Activated T-helper 1 cell treated with anti-CD3 and anti-CD28 coated beads, Interleukin-12 subunit alpha, Interleukin-12 subunit beta, Interleukin-2, Interleukin-4 antibody, amounts not matched to agents 30 ng/mL and 10 ng/mL and 1 ng/mL, durations not matched to agents 14 hours and 24 hours and 36 hours (primary cell): ENCODE data around the gene GABRB1. TPM values are rescaled to one million over a fixed set of nuclear protein-coding genes. Genes with fewer than 3 reads are reported as not detected.

Experiments
- DNase-seq: peaks from one replicate; pipeline ENCODE4 v3.0.0; 2021; ENCODE audit warnings: low spot score
- H3K27ac Mint-ChIP-seq: one replicate; pipeline ENCODE4 v1.8.0; 2021; ENCODE audit warnings: mild to moderate bottlenecking, mixed read lengths
- H3K27me3 Mint-ChIP-seq: one replicate; pipeline ENCODE4 v1.8.0; 2022; ENCODE audit warnings: mild to moderate bottlenecking, moderate library complexity, mixed read lengths; ENCODE audit not compliant: insufficient read depth
- H3K36me3 Mint-ChIP-seq: one replicate; pipeline ENCODE4 v1.8.0; 2021; ENCODE audit warnings: low read depth, mixed read lengths
- H3K4me1 Mint-ChIP-seq: one replicate; pipeline ENCODE4 v1.8.0; 2021; ENCODE audit warnings: low read depth, mixed read lengths
- H3K4me3 Mint-ChIP-seq: one replicate; pipeline ENCODE4 v1.8.0; 2021; ENCODE audit warnings: mild to moderate bottlenecking, moderate library complexity, mixed read lengths
- H3K9me3 Mint-ChIP-seq: one replicate; pipeline ENCODE4 v1.8.0; 2021; ENCODE audit warnings: mixed read lengths
- intact Hi-C: fragments of 100-400 bp; cut with micrococcal nuclease; formaldehyde crosslinking; loops from one replicate; pipeline ENCODE4 v1.15.1; 2024
- total RNA-seq: library from RNA; stranded (reverse); gene quantifications from 2 replicates; pipeline ENCODE4 v1.2.3, GENCODE V29; 2022

GABRB1 gene
- total RNA-seq, 1 donor from 2014 or later = not detected

- Mint-ChIP-seq H3K9me3 (no peaks in the 10 kb centered on the region), H3K27ac (no peak overlapping the region), H3K27me3 (no peaks in the 10 kb centered on the region), H3K36me3 (no peaks in the 10 kb centered on the region), H3K4me3 (no peak overlapping the region), H3K4me1 (no peaks in the 10 kb centered on the region)
- DNase-seq = no peak
- intact Hi-C loops = no loop called here
Measured at GRCh38 chr4:47057991-47058390, 26.6 kb downstream of the GABRB1 start.

GRCh38 chr4:47060561-47060960 lies 29.2 kb downstream of the GABRB1 start:
- Mint-ChIP-seq H3K36me3 (no peaks in the 10 kb centered on the region), H3K4me1 (no peaks in the 10 kb centered on the region), H3K27ac (no peak overlapping the region), H3K9me3 (no peaks in the 10 kb centered on the region), H3K4me3 (no peak overlapping the region), H3K27me3 (no peaks in the 10 kb centered on the region)
- no peak for DNase-seq
- intact Hi-C loops = no loop called here

DNA sequence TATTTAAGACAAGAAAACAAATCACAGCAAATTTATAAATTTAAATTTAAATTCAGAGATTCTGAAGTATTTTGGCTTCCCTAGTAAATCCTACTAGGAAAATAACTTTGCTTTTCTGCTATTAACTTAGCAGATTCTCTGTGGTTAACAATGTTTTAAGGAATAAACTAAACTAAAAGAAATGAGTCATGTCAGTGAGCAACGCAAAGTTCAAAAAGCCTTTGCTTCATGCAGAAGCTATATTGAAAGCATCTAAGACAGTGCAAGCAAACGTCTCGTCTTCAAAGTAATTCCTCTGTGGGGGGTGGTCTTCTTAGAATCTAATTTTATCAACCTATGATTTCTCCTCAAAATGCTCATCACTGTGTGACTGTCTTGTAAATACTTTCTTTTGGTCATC lies 30.1 kb downstream of the GABRB1 start:
- Mint-ChIP-seq H3K9me3 (no peaks in the 10 kb centered on the region), H3K27ac (no peak overlapping the region), H3K4me3 (no peak overlapping the region), H3K36me3 (no peaks in the 10 kb centered on the region), H3K4me1 (no peaks in the 10 kb centered on the region), H3K27me3 (no peaks in the 10 kb centered on the region)
- intact Hi-C loops = no loop called here
- DNase-seq = no peak

DNA sequence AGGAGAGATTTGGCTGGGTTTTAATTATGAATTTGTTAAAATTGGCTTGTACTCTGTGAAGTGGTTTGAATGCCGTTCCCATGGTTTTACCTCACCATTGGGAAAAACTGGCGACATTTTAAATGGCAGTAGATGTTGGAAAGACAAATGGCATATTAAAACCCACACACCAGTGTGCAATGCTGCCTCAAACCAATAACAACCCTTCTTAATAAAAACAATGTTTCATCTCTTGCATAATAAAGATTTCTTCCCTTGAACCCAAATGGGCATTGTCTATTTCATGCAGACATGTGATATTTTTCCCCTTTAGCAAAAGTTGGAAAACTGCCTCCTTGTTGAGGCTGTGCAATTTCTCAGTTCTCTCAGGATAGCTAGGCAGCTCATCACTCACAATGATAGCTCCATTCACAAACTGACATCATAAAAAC lies 33.7 kb downstream of the GABRB1 start:
- intact Hi-C loops = no loop called here
- H3K27me3 Mint-ChIP-seq = no peaks in the 10 kb centered on the region
- no peak overlapping the region for H3K27ac Mint-ChIP-seq
- no peaks in the 10 kb centered on the region for H3K4me1 Mint-ChIP-seq
- no peak for DNase-seq
- no peaks in the 10 kb centered on the region for H3K36me3 Mint-ChIP-seq
- H3K9me3 Mint-ChIP-seq = no peaks in the 10 kb centered on the region
- H3K4me3 Mint-ChIP-seq = no peak overlapping the region

DNA sequence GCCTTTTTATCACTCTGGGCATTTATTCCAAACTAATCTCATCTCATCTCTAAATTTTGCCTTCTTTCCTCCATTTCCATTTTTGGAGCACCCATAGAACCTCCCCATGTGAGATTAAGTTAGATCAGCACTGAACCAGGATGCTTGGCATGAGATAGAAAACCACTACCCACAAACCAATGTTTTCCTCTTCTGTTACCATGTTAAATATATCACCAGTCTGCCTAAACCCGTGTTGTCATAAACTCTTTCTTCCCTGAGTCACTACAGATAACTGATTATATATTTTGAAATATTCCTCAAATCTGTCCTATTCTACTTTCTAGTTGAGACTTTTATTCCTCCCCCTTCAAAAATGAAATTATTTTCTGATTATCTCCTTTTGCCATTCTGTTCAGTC lies 37.6 kb downstream of the GABRB1 start:
- no peak for DNase-seq
- Mint-ChIP-seq H3K9me3 (no peaks in the 10 kb centered on the region), H3K36me3 (no peaks in the 10 kb centered on the region), H3K27ac (no peak overlapping the region), H3K27me3 (no peaks in the 10 kb centered on the region), H3K4me1 (no peaks in the 10 kb centered on the region), H3K4me3 (no peak overlapping the region)
- intact Hi-C loops = no loop called here

- no peaks in the 10 kb centered on the region for H3K27me3 Mint-ChIP-seq
- DNase-seq = no peak
- intact Hi-C loops = no loop called here
- no peak overlapping the region for H3K4me3 Mint-ChIP-seq
- no peaks in the 10 kb centered on the region for H3K9me3 Mint-ChIP-seq
- no peaks in the 10 kb centered on the region for H3K4me1 Mint-ChIP-seq
- H3K27ac Mint-ChIP-seq = no peak overlapping the region
- no peaks in the 10 kb centered on the region for H3K36me3 Mint-ChIP-seq
Measured at GRCh38 chr4:47071901-47072341, 40.6 kb downstream of the GABRB1 start.

DNA sequence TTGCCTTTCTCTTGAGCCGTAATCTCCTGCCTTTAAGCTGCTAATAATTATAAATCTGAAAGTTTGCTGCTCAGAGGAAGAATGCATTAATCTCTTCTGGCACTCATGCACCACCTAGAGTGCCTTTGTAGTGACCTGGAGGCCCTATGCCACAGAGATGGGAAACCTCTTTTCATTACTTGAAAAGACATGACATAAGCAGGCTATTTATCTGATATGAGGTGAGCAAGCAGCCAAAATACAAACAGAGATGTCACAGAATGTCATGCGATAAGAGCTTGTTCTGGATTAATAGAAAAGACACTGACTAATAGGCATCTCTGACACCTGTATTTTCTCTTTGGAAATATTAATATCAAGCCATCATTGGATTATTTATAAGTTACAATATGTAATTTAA lies 42.3 kb downstream of the GABRB1 start:
- no peak overlapping the region for H3K27ac Mint-ChIP-seq
- no peaks in the 10 kb centered on the region for H3K9me3 Mint-ChIP-seq
- intact Hi-C loops = no loop called here
- DNase-seq = no peak
- H3K27me3 Mint-ChIP-seq = no peaks in the 10 kb centered on the region
- H3K4me1 Mint-ChIP-seq = no peaks in the 10 kb centered on the region
- no peaks in the 10 kb centered on the region for H3K36me3 Mint-ChIP-seq
- H3K4me3 Mint-ChIP-seq = no peak overlapping the region

DNA sequence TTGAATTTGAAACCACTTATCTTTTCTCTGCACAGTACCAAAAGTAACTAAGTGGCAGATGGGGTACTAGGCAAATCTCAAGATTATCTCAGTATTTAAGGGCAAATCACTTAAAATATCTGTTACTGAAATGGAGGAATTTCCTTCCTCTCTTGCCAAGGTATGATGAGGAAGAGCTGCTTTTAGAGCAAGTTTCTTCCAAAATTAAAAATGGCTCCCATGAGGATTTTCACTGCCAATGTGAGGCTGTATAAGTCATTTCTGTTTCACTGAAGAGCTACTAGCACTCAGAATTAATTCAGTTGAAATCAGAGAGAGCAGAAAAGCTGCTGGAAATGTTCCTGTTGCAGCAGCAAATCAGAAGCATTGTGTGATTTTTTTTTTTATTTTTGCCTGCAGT lies 43.4 kb downstream of the GABRB1 start:
- no peak for DNase-seq
- Mint-ChIP-seq H3K4me3 (no peak overlapping the region), H3K27me3 (no peaks in the 10 kb centered on the region), H3K4me1 (no peaks in the 10 kb centered on the region), H3K27ac (no peak overlapping the region), H3K36me3 (no peaks in the 10 kb centered on the region), H3K9me3 (no peaks in the 10 kb centered on the region)
- intact Hi-C loops = no loop called here

- Mint-ChIP-seq H3K4me3 (no peak overlapping the region), H3K27me3 (no peaks in the 10 kb centered on the region), H3K27ac (no peak overlapping the region), H3K4me1 (no peaks in the 10 kb centered on the region), H3K36me3 (no peaks in the 10 kb centered on the region), H3K9me3 (no peaks in the 10 kb centered on the region)
- intact Hi-C loops = no loop called here
- DNase-seq = no peak
Measured at GRCh38 chr4:47075262-47075661, 43.9 kb downstream of the GABRB1 start.

- no peaks in the 10 kb centered on the region for H3K9me3 Mint-ChIP-seq
- H3K27me3 Mint-ChIP-seq = no peaks in the 10 kb centered on the region
- H3K4me3 Mint-ChIP-seq = no peak overlapping the region
- H3K27ac Mint-ChIP-seq = no peak overlapping the region
- intact Hi-C loops = no loop called here
- no peak for DNase-seq
- no peaks in the 10 kb centered on the region for H3K4me1 Mint-ChIP-seq
- no peaks in the 10 kb centered on the region for H3K36me3 Mint-ChIP-seq
Measured at GRCh38 chr4:47075919-47076318, 44.6 kb downstream of the GABRB1 start.

DNA sequence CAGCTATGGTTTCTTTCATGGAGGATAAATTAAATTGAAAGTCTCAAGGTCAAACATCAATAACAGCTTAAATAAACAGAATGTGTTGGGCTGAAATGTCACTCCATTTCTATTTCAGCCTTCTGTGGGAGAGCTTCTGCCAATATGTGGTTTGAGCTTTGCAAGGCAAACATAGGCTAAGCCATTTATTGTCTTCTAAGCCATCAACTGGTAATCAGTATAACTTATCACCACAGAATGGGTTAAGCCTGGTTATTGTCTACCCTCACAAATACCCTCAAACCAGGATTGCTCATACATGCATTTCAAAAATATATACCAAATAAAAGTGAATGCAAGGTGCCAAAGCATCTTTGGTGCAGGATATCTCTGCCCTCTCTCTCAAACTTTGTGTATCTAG lies 52.7 kb downstream of the GABRB1 start:
- Mint-ChIP-seq H3K27ac (no peak overlapping the region), H3K4me1 (no peaks in the 10 kb centered on the region), H3K36me3 (no peaks in the 10 kb centered on the region), H3K4me3 (no peak overlapping the region), H3K27me3 (peaks cover 6% of the 10 kb centered on the region), H3K9me3 (no peaks in the 10 kb centered on the region)
- DNase-seq = no peak
- intact Hi-C loops = no loop called here

DNA sequence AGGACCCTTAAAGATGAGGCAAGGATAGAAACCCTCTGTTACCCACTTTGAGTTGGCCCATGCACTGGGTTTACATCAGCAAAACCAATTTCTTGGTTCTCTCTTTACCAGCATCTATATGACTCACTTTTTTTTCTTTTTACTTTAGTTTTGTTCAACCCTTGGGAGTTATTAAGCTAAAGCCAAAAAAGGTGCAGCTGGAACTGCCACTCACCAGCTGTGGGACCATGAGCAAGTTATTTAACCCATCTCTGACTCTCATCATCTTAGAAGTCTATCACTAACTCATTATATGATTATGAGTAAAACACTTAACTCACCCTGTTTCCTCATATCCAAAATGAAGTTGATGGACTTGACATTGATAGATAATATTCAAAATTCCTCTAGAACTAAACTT lies 53.4 kb downstream of the GABRB1 start:
- Mint-ChIP-seq H3K27me3 (peaks cover 6% of the 10 kb centered on the region), H3K4me1 (no peaks in the 10 kb centered on the region), H3K36me3 (no peaks in the 10 kb centered on the region), H3K4me3 (no peak overlapping the region), H3K9me3 (no peaks in the 10 kb centered on the region), H3K27ac (no peak overlapping the region)
- no peak for DNase-seq
- intact Hi-C loops = no loop called here

- intact Hi-C loops = no loop called here
- Mint-ChIP-seq H3K36me3 (no peaks in the 10 kb centered on the region), H3K27me3 (peaks cover 6% of the 10 kb centered on the region), H3K9me3 (no peaks in the 10 kb centered on the region), H3K4me1 (no peaks in the 10 kb centered on the region), H3K4me3 (no peak overlapping the region), H3K27ac (no peak overlapping the region)
- no peak for DNase-seq
Measured at GRCh38 chr4:47088298-47088697, 56.9 kb downstream of the GABRB1 start.

DNA sequence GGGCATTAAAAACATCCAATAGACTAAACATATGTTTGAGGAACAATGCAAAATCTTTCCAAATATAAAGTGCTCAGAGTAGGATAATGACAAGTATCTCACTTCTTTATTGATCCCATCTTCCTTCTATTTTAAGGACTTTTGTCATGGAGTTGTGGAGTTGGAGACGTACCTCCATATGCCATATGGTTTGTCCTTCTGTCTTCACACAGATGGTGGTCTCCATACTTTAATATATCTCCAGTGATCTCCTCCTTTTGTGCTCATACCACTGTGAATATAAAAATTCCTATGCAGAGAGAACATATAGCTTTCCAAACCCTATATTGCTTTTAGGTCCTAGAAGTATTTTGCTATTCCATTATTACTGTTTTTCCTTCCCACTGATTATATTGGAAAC lies 64.5 kb downstream of the GABRB1 start:
- no peak overlapping the region for H3K4me3 Mint-ChIP-seq
- no peaks in the 10 kb centered on the region for H3K27me3 Mint-ChIP-seq
- intact Hi-C loops = no loop called here
- H3K27ac Mint-ChIP-seq = no peak overlapping the region
- H3K9me3 Mint-ChIP-seq = no peaks in the 10 kb centered on the region
- no peak for DNase-seq
- H3K4me1 Mint-ChIP-seq = no peaks in the 10 kb centered on the region
- H3K36me3 Mint-ChIP-seq = no peaks in the 10 kb centered on the region
